Sigmoid colon (tissue), 4 donors: ENCODE results near the gene IKBKE.

Experiments used
- CTCF ChIP-seq, 4 experiments: fragments of 450-650 bp in 3 of 4; fragments of 200-600 bp in 1 of 4; IDR thresholded peaks; one replicate each; pipeline ENCODE4 v1.5.1; 2016 to 2019; ENCODE audit warnings: antibody characterized with exemption in 4 of 4, mild to moderate bottlenecking in 3 of 4, moderate library complexity in 2 of 4
- EP300 ChIP-seq, 4 donors: sonication (generic); formaldehyde crosslinking; IDR thresholded peaks; one replicate each; pipeline ENCODE4 v1.6.1; 2017; ENCODE audit warnings: antibody characterized with exemption in 4 of 4
- POLR2A ChIP-seq, 2 donors: fragments of 450-650 bp; IDR thresholded peaks; one replicate each; pipeline ENCODE4 v1.6.1; 2016; ENCODE audit warnings: antibody characterized with exemption in 2 of 2, mild to moderate bottlenecking in 2 of 2, moderate library complexity in 2 of 2

- no peak for TF ChIP-seq EP300 (IDR thresholded peaks at IDR 0.05)
- TF ChIP-seq CTCF (IDR thresholded peaks at IDR 0.05) = no peak
- no peak for TF ChIP-seq POLR2A (IDR thresholded peaks at IDR 0.05)
Observed at GRCh38 chr1:206518743-206519142, 48.5 kb downstream of the IKBKE start.
